NCI-H1417 (cell line): ENCODE data around the gene PDE4D.
"Not testable (repeated sequence)": the region's sequence is repeated elsewhere in the genome, so short reads cannot be mapped to it uniquely, and the experiment has no call there.

Source experiments
- DNase-seq, 3 experiments: peaks; one replicate each; lab custom pipeline; 2025; lab: John Stamatoyannopoulos, UW

The PDE4D gene

GRCh38 chr5:59799668-59800346 lies 93.7 kb downstream of the PDE4D start:
- DNase-seq: peak; percentile 24 to 79 (median 76)

DNA sequence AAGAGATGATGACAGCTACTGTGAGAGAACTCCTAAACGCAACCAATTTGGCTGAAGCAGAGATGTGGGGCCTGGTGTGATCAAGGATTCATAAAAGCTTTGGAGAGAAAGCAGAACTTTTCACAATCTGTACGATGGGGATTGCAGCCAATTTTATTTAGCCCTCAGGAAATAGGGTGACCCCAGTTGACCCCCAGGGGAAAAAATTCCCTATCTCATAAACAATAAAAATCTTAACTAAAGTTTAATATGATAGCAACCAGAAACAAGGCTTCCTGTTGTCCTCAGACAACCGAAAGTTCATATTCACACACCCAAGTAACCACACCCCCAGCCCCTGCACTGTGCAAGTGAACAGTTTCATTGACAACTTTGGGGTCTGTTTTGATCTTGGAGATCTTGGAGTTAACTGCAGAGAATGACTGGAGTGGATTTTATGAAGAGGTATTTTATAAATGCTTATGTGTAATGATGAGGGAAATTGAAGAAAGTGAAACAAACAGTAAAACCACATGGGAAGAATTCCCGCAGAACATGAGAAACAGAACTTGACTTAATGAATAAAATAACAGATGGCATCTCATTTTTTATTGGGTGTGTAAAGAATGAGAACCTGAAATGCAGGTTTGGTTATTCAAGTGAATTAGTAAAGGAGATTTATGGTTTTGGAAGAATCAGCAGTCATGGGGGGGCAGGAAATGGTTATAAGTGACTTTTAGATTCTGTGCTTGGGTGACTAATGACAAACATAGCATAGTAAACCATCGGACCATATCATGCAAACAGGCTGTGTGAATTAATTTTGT lies 94.5 kb downstream of the PDE4D start:
- DNase-seq: peak in 2 of 3 experiments; percentile 41 to 81

DNA sequence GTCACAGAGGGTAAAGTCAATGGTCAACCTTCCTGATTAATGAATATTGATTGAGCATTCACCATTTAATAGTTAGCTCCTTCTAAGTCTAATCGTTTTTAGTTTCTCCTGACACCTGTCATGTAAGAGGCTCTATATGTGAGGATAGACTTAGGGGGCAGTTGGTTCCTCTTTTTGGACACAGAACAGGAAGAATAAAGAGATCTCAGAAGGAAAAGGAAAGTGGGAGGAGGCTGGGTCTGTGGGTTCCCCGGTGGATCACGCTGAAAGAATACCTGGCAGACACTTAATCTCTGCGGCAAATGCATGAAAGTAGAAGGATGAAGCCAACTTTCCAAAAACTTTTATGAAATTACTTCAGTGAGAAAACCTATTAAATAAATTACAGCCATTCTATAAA lies 98.4 kb downstream of the PDE4D start:
- no peak for DNase-seq

GRCh38 chr5:59792983-59793585 lies 100.4 kb downstream of the PDE4D start:
- DNase-seq: no peak

GRCh38 chr5:59791617-59792016 lies 101.9 kb downstream of the PDE4D start:
- no peak for DNase-seq

- DNase-seq: peak in 1 of 3 experiments; percentile 5
These were observed 102.6 kb downstream of the PDE4D start for GRCh38 chr5:59790776-59791475.

DNA sequence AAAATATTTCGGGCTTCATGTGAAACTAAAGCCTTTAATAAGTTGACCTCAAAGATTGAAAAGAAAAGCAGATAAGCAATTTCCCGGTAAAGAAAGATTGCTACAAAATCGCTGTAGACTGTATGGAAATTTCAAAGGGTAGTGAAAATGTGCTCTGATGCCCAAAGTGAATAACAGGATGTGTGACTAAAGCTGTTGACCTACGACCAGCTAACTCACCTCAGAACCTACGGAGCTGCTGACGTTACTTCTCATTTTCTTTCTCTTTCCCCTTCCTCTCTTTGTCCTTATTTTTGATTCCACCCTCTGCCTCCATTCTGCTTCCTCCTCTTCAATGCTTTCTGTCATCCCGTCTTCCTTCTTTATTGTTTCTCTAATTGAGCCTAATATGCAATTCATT lies 103.2 kb downstream of the PDE4D start:
- no peak for DNase-seq

- no peak for DNase-seq
These were observed 103.6 kb downstream of the PDE4D start for GRCh38 chr5:59789894-59790293.

- no peak for DNase-seq
These were observed 104.3 kb downstream of the PDE4D start for GRCh38 chr5:59789197-59789596.

GRCh38 chr5:59786334-59786805 lies 107.2 kb downstream of the PDE4D start:
- peak in 1 of 3 experiments; percentile 48 for DNase-seq

GRCh38 chr5:59785676-59786333 lies 107.7 kb downstream of the PDE4D start:
- no peak for DNase-seq

DNA sequence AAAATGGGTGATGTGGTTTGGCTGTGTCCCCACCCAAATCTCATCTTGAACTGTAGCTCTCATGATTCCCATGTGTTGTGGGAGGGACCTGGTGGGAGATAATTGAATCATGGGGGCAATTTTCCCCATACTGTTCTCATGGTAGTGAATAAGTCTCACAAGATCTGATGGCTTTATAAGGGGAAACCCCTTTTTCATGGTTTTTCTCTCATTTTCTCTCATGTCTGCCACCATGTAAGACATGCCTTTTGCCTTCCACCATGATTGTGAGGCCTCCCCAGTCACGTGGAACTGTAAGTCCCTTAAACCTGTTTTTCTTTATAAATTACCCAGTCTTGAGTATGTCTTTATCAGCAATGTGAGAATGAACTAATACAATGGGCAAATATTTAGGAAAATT lies 108.8 kb downstream of the PDE4D start:
- not testable (repeated sequence) for DNase-seq

GRCh38 chr5:59783264-59783663 lies 110.3 kb downstream of the PDE4D start:
- no peak for DNase-seq

- no peak for DNase-seq
These were observed 110.7 kb downstream of the PDE4D start for GRCh38 chr5:59782856-59783255.

GRCh38 chr5:59779453-59779852 lies 114.1 kb downstream of the PDE4D start:
- no peak for DNase-seq

- DNase-seq: peak in 1 of 3 experiments; percentile 5
These were observed 116.5 kb downstream of the PDE4D start for GRCh38 chr5:59777028-59777427.

- DNase-seq: no peak
These were observed 120.2 kb downstream of the PDE4D start for GRCh38 chr5:59773294-59773693.

GRCh38 chr5:59772757-59773156 lies 120.8 kb downstream of the PDE4D start:
- DNase-seq: no peak

DNA sequence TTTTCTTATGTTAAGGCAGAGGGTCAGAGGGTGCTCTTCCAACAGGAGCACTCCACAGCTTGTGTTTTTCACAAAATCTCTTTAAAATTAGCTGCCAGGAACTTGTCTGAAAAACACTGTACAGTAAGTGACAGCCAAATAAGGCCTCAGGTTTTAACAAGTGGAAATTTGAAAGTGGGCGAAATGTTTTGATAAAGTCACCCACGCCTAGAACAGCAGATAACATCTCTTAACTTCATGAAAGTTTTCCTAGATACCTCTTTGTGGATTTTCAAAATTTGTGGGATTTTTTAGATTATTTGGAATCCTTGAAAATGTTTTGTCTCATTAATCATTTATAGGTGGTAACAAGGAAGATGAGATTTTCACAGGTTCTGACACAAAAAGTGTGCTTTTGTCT lies 121.3 kb downstream of the PDE4D start:
- no peak for DNase-seq

GRCh38 chr5:59770953-59771352 lies 122.6 kb downstream of the PDE4D start:
- DNase-seq: no peak

DNA sequence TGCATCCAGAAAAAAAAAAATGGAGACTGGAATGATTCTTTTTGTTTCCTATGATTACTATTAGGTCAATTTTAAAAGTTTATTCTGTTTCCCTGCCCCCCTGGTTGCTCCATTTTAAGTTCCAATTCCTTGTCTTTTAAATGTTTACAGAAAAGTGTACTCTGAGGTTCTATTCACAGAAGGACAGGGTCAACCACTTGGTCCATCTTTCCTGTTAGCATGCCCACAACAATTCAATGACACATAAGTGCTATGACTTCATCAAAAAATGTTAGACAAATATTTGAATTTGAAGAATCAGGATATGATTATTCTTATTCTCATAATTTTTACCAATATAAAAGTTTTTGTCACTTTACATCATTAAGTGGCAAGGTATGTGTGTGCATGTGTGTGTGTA lies 123.7 kb downstream of the PDE4D start:
- DNase-seq: no peak

DNA sequence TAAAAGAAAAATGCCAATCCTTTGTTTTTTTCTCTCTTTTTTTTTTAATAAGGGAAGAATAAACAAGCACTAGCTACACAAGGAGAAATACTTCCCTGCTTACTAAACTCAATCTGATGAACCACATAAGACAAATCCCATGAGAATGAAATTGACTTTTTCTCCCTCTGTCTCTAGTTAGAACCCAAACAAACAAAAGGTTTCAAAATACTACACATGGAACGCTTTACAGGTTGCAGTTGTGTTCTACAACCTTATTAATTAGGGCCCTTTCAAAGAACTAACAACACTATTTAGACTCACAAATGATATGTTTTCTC lies 124.5 kb downstream of the PDE4D start:
- no peak for DNase-seq
